Measurements from ENCODE around the gene OGDH. TPM values are rescaled to one million over a fixed set of nuclear protein-coding genes. Genes with fewer than 3 reads are reported as not detected.

OGDH gene
- total RNA-seq, 2 donors from 2014 or later: 36.1 to 46.1 TPM

DNA sequence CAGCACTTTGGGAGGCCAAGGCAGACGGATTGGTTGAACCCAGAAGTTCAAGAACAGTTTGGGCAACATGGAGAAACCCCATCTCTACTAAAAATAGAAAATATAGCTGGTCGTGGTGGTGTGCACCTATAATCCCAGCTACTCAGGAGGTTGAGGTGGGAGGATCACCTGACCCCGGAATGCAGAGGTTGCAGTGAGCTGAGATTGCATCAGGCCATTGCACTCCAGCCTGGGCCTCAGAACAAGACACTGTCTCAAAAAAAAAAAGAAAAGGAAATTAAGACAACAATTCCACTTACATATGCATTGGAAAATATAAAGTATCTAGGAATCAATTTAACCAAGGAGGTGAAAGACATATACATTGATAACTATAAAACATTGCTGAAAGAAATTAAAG lies 7.2 kb upstream of the OGDH start:
- ATAC-seq: no peak
- Histone ChIP-seq H3K36me3 (replicated peaks in 1 of 2; ENCODE audit: insufficient read depth in 1 of 2, low read depth in 2 of 2) (no peaks in the 10 kb centered on the region), H3K27me3 (no peaks in the 10 kb centered on the region), H3K9me3 (no peaks in the 10 kb centered on the region), H3K27ac (no peak overlapping the region), H3K4me3 (no peak overlapping the region), H3K4me1 (no peaks in the 10 kb centered on the region)
- WGBS, 2 donors: 66 to 82% methylated on average over 3 of the region's 3 CpGs
- TF ChIP-seq, protein P1, sequence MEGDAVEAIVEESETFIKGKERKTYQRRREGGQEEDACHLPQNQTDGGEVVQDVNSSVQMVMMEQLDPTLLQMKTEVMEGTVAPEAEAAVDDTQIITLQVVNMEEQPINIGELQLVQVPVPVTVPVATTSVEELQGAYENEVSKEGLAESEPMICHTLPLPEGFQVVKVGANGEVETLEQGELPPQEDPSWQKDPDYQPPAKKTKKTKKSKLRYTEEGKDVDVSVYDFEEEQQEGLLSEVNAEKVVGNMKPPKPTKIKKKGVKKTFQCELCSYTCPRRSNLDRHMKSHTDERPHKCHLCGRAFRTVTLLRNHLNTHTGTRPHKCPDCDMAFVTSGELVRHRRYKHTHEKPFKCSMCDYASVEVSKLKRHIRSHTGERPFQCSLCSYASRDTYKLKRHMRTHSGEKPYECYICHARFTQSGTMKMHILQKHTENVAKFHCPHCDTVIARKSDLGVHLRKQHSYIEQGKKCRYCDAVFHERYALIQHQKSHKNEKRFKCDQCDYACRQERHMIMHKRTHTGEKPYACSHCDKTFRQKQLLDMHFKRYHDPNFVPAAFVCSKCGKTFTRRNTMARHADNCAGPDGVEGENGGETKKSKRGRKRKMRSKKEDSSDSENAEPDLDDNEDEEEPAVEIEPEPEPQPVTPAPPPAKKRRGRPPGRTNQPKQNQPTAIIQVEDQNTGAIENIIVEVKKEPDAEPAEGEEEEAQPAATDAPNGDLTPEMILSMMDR (IDR thresholded peaks at IDR 0.05): no peak
- no peak for TF ChIP-seq POLR2A (IDR thresholded peaks at IDR 0.05)
- intact Hi-C loops (cut with DNase I): loop anchor here (10.0 kb wide), 1 partner anchor 256 kb away; no protein-coding TSS in a partner anchor
- no peak for DNase-seq

DNA sequence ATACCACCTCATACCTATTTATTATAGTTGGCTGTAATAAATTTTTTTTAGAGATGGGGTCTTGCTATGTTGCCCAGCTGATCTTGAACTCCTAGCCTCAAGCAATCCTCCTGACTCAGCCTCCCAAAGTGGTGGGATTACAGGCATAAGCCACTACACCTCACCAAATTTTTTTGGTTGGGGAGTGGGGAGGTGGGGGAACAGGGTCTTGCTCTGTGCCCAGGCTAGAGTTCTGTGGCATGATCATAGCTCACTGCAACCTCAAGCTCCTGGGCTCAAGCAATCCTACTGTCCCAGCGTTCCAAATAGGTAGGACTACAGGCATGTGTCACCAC lies 3.9 kb upstream of the OGDH start:
- TF ChIP-seq POLR2A (IDR thresholded peaks at IDR 0.05): no peak
- H3K27ac ChIP-seq: no peak overlapping the region
- no peak overlapping the region for H3K4me3 ChIP-seq
- intact Hi-C loops (cut with DNase I): loop anchor here (10.0 kb wide), 1 partner anchor 142 kb away; the partner anchor contains the start of gene ZMIZ2
- 56 to 77% methylated on average over 1 of the region's 1 CpG for whole genome bisulfite sequencing, 2 donors
- H3K9me3 ChIP-seq: no peaks in the 10 kb centered on the region
- ATAC-seq (no peak), DNase-seq (no peak)
- H3K27me3 ChIP-seq: no peaks in the 10 kb centered on the region
- no peaks in the 10 kb centered on the region for H3K36me3 ChIP-seq (replicated peaks in 1 of 2; ENCODE audit: insufficient read depth in 1 of 2, low read depth in 2 of 2)
- H3K4me1 ChIP-seq: peaks cover 11% of the 10 kb centered on the region

DNA sequence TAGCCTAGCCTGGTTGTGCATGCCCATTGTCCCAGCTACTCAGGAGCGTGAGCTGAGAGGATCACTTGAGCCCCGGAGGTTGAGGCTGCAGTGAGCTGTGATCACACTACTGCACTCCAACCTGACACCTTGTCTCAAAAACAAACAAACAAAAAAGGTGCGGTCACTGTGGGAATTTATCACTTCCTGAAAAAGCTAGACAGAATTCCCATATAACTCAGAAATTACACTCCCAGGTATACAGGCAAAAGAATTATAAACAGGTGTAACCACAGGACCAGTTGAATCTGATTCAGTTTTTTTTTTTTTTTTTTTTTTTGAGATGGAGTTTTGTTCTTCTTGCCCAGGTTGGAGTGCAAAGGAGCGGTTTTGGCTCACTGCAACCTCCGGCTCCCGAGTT lies 3.2 kb upstream of the OGDH start:
- H3K4me3 ChIP-seq: no peak overlapping the region
- H3K27me3 ChIP-seq: no peaks in the 10 kb centered on the region
- no peak for ATAC-seq
- H3K4me1 ChIP-seq: peaks cover 17% of the 10 kb centered on the region
- intact Hi-C loops (cut with DNase I): loop anchor here (10.0 kb wide), 1 partner anchor 142 kb away; the partner anchor contains the start of gene ZMIZ2
- DNase-seq: no peak
- H3K9me3 ChIP-seq: no peaks in the 10 kb centered on the region
- WGBS, 2 donors: 62 to 77% methylated on average over 6 of the region's 6 CpGs
- TF ChIP-seq POLR2A (IDR thresholded peaks at IDR 0.05): no peak
- TF ChIP-seq, protein P1 (IDR thresholded peaks at IDR 0.05): no peak
- H3K27ac ChIP-seq: no peak overlapping the region
- no peaks in the 10 kb centered on the region for H3K36me3 ChIP-seq (replicated peaks in 1 of 2; ENCODE audit: insufficient read depth in 1 of 2, low read depth in 2 of 2)

DNA sequence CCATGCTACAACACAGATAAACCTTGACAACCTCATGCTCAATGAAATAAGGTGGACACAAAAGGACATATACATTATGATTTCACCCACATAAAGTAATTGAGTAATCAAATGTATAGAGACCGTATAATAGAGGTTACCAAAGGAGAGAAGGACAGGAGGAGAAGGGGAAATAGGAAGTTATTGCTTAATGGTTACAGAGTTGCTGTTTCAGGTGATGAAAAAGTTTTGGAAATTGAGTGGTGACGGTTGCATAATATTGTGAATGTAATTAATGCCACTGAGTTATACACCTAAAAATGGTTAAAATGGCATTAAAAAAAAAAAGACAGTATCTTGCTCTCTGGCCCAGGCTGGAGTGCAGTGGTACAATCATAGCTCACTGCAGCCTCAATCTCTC lies 1.5 kb upstream of the OGDH start:
- no peak for DNase-seq
- H3K4me1 ChIP-seq: peaks cover 25% of the 10 kb centered on the region
- ATAC-seq: no peak
- H3K36me3 ChIP-seq (replicated peaks in 1 of 2; ENCODE audit: insufficient read depth in 1 of 2, low read depth in 2 of 2): no peaks in the 10 kb centered on the region
- no peak for TF ChIP-seq POLR2A (IDR thresholded peaks at IDR 0.05)
- TF ChIP-seq, protein P1 (IDR thresholded peaks at IDR 0.05): no peak
- WGBS, 2 donors: 75 to 84% methylated on average over 2 of the region's 2 CpGs
- intact Hi-C loops (cut with DNase I): loop anchor here (10.0 kb wide), 1 partner anchor 140 kb away; the partner anchor contains the start of gene ZMIZ2
- H3K27ac ChIP-seq: no peak overlapping the region
- no peak overlapping the region for H3K4me3 ChIP-seq
- no peaks in the 10 kb centered on the region for H3K27me3 ChIP-seq
- no peaks in the 10 kb centered on the region for H3K9me3 ChIP-seq

DNA sequence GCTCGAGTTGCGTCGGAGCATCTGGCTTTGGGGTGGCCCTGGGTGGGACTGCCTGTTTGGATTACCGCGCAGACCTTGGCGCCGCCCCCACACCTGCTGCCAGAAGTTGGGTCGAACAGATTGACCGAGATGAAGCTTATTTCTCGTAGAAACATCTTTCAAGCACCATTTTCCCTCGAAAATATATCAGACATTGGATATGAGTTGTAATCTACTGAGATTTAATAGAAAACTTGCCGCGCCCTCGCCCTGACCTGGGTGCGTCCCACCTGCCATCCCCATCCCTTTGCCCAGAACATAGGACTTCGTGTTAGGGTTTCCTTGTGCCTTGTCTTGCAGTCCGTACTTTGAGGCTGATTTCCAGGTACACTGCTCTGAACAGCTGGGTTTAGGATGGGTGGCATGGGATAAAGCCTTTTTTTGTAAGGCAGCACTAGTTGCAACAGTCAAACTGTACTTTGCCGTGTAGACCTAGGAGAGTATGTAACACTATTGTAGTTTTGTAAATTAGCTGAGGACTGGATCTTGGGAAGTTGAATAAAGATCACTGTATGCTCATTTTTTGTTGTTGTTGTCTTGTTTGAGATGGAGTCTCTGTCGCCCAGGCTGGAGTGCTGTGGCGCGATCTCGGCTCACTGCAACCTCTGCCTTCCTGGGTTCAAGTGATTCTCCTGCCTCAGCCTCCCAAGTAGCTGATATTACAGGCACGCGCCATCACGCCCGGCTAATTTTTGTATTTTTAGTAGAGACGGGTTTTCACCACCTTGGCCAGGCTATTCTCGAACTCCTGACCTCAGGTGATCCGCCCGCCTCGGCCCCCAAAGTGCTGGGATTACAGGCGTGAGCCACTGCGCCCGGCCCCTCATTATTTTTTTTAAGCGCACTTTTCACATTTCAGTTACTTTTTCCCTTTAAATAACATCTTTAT lies 978 bp downstream of the OGDH start:
- H3K4me3 ChIP-seq: peak overlapping the region; percentile 23 to 98
- H3K36me3 ChIP-seq (replicated peaks in 1 of 2; ENCODE audit: insufficient read depth in 1 of 2, low read depth in 2 of 2): no peaks in the 10 kb centered on the region
- H3K27me3 ChIP-seq: no peaks in the 10 kb centered on the region
- intact Hi-C loops (cut with DNase I): loop anchor here (10.0 kb wide), 1 partner anchor 137 kb away; the partner anchor contains the start of gene ZMIZ2
- TF ChIP-seq POLR2A (IDR thresholded peaks at IDR 0.05): no peak
- TF ChIP-seq, protein P1 (IDR thresholded peaks at IDR 0.05): no peak
- peaks cover 25% of the 10 kb centered on the region for H3K4me1 ChIP-seq
- 48 to 59% methylated on average over 27 to 34 of the region's 35 CpGs for WGBS, 2 donors
- no peaks in the 10 kb centered on the region for H3K9me3 ChIP-seq
- peak overlapping the region; percentile 98 to 99 (median 98) for H3K27ac ChIP-seq
- ATAC-seq: no peak
- no peak for DNase-seq
